NCI-H226 (cell line): ENCODE measurements around the gene CALML6.

Experiments used
- DNase-seq: peaks from one replicate; pipeline ENCODE4 v3.0.0-alpha.2; 2015

CALML6 gene

GRCh38 chr1:1914101-1914970, 724 bp upstream of the CALML6 start:
- no peak for DNase-seq

DNA sequence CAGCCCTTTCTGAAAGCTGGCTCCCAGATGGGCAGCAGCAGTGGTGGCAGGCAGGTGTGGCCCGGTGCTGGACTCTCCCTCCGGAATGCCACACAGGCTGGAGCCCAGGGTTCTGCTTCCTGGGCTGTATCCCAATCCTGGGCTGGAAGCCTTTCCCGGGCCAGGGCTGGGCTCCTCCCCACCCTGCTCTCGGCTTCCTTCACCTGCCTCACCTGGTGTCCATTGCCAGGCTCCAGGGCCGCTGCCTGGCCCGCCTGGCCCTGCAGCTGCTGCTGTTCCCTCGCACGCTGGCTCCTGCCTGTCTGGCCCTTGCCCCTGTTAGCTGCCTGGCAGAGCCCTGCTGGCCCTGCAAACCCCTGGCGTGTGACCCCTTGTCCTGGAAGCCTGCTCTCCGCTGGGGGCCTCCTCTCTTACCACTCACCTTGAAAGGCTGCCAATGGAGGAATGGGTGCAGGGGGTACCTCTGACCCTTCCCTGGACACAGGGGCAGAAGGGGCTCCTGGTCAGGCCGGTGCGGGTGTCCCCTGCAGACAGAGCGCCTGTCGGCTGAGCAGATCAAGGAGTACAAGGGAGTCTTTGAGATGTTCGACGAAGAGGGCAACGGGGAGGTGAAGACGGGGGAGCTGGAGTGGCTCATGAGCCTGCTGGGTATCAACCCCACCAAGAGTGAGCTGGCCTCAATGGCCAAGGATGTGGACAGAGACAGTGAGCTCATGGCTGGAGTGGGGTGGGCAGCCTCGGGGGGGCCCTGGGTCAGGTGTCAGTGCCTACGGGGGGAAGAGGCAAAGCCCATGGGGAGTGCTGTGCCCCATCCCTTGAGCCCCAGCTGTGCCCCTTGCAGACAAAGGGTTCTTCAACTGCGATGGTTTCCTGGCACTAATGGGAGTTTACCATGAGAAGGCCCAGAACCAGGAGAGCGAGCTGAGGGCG, 1.1 kb downstream of the CALML6 start:
- no peak for DNase-seq

DNA sequence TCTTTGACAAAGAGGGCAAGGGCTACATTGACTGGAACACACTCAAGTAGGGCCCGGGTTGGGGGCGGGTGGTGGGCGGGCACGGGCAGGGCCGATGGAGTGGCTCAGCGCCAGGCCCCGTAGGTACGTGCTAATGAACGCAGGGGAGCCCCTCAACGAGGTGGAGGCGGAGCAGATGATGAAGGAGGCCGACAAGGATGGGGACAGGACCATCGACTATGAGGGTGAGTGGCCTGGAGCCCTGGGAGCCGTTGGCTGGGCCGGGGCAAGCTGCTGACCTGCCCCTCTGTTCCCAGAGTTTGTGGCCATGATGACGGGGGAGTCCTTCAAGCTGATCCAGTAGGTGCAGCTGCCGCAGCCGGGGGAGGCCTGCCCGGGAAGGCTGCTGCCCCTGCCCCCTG, 1.8 kb downstream of the CALML6 start:
- no peak for DNase-seq

DNA sequence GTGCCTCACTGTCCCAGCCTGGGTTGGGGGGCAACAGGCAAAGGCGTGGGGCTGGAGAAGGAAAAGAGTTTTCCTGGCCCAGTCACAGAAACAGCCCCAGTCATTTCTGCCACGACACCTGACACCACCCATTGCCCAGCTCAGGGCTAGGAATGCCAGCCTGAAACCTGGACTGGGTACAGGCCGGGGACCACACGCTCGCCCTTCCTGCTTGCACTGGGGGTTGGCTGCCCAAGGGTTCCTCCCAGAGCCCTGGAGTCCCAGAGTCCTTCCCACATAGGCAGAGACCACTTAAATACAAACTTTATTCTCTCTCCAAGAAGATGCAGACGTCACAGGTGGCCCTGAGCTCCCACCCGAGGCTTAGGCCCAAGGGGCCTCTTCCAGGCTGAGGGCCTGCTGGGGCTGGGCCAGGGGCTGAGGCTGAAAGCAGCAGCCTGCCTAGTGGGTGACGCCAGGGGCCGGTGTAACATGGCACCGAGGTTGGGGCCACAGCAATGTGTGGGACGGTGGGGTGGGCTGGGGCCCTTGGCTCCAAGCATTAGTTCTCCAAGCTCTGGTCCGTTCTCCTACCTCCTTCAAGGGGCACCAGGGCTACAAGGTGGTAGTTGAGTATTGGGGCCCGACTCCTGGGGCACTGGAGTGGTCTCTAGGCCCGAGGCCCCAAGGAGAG, 2.4 kb downstream of the CALML6 start:
- no peak for DNase-seq

GRCh38 chr1:1917995-1918900, 3.2 kb downstream of the CALML6 start:
- no peak for DNase-seq

DNA sequence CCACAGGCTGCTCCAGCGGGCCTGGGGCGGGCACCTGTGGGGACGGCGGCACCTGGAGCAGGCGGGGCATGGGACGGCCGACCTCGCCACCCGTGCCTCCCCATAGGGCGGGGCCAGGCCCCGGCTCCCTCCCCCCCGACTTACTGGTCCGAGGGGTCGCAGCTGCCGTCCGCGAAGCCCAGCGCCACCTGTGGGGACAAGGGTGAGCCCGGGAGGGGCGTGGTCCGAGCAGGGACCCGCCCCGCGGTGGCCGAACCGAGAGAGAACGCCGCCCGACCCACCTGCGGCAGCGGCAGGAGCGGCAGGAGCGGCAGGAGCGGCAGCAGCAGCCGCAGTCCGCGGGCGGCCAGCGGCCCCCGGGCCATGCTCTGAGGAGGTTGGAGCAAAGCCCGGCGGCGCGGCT, 3.8 kb downstream of the CALML6 start, which contains the start of gene TMEM52:
TMEM52 (minus strand) TSS at position 379 of the 403 bp plus-strand sequence; CDS start at position 365, 14 bp downstream.
- DNase-seq = no peak

DNA sequence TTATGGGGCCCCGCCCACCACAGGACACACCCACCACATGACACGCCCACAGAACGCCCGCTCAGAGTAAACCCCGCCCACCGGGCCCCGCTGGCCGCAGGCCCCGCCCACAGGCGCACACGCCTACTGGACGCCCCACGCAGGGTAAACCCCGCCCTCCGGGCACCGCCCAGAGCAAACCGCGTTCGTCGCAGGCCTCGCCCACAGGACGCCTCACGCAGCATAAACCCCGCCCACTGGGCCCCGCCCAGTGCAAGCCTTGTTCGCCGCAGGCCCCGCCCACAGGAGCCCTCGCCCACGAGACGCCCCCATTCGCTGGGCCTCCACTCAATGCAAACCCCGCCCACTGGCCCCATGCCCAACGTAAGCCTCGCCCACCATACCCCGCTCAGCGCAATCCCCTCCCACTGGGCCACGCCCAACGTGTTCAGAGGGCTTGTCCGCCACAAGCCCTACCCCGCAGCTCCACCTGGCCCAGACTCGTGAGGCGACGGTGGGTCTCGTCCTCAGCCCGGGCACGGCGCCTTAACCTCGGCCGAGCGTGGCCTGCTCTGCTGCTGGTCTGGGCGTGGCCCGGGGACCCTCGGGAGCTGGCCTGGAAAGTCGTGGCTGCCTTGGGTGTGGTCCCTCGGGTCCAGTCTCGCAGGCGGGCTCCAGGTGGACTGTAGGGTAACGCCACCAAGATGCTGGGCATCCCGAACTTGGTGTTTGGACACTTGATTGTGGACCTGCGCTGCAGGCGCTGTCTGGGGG, 4.4 kb downstream of the CALML6 start:
- DNase-seq = peak; percentile 89

DNA sequence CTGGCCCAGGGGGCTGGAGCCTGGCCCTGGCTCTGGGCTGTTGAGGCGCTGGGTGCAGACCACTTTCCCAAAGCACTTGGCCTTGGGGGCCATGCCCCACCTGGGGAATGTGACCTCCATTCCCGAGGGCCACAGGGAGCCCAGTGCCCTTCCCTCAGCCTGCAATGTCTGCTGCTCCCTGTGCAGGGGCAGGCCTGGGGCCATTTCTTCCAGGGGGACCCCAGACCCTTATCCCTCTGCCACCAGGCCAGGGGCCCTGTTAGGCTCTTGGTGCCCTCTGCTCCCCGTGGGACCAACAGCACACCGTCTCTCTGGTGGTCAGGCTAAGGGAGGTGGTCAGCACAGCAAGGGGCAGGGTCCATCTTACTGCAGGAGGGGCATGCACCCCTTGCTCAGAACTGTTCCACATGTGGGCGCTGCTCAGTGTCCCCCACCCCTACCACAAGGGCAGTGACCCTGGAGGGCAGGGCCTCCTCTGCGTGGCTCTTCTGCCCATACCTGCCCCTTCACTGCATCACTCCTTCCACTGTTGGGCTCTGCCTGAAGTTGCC, 5.1 kb downstream of the CALML6 start:
- DNase-seq = no peak

GRCh38 chr1:1920608-1921458, 5.8 kb downstream of the CALML6 start:
- DNase-seq = no peak

DNA sequence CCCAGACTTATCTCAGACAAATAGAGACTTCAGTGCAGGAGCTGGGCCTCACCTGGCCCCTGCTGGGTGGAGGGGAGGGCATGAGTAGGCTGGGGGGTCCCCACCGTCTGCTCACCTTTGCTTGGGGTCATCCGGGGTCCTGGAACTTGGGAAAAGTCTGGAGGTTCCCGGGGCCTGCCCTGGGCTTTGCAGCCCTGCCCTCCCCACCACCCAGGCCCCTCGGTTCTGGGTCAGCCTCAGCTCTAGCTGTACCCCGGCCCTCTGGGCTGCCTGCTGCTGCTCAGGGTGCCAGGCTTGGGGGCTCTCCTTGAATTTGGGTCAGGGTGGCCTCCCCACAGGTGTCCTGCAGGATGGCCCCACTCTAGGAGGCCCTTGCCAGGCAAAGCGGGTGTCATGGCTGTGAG, 6.4 kb downstream of the CALML6 start:
- no peak for DNase-seq

GRCh38 chr1:1921901-1922701, 7.0 kb downstream of the CALML6 start:
- no peak for DNase-seq

GRCh38 chr1:1922702-1922955, 7.6 kb downstream of the CALML6 start:
- no peak for DNase-seq

DNA sequence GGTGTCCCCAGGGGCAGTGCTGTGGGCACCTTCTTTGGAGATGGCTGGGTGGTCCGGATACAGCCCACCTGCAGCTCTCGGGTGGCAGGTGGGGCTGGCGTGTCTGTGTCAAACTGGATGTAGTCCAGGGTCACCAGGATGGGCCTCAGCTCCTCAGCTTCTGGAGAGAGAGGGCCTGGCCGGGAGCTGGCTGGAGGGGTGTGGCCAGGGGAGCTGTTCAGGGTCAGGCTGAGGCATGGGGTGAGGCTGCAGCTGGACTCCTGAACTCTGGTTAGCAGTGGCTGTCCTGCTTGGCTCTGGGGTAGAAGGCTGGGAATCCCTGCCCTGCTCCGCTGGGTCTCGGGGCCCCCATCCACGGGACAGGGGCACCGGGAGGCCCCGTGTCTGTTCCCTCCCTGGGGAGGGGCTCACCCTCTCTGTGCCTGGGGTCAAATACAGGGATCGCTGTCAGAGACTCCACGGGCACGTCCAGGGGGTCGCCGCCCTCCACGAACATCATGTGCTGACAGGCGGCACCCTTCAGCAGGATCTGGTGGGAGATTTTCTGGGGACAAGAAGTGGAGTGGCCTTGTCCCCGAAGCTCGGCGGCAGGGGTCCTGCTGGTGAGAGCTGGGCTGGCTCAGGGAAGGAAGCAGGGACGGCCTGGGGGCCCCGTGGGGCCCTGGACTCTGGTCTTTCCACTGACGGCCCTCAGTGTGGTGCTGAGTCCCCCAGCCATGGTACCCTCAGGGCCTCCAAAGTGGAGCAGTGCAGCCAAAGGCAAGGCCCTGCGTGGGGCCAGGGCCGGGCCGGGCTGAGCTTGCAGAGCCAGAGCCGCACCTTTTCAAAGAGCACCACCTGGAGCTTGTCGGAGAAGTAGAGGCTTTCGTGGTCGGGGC, 8.1 kb downstream of the CALML6 start:
- no peak for DNase-seq

GRCh38 chr1:1924386-1924785, 9.3 kb downstream of the CALML6 start:
- DNase-seq = no peak

DNA sequence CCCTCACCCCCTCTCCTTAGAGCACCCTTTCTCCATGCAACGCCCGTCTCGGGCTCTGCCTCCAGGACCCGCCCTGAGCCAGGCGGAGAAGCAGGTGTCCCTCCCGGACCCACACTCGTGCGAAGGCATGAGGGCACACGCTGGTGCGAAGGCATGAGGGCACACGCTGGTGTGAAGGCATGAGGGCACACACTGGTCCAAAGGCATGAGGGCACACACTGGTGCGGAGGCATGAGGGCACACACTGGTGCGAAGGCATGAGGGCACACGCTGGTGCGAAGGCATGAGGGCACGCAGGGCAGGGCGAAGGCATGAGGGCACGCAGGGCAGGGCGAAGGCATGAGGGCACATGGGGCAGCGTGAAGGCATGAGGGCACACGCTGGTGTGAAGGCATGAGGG, 9.8 kb downstream of the CALML6 start:
- no peak for DNase-seq

DNA sequence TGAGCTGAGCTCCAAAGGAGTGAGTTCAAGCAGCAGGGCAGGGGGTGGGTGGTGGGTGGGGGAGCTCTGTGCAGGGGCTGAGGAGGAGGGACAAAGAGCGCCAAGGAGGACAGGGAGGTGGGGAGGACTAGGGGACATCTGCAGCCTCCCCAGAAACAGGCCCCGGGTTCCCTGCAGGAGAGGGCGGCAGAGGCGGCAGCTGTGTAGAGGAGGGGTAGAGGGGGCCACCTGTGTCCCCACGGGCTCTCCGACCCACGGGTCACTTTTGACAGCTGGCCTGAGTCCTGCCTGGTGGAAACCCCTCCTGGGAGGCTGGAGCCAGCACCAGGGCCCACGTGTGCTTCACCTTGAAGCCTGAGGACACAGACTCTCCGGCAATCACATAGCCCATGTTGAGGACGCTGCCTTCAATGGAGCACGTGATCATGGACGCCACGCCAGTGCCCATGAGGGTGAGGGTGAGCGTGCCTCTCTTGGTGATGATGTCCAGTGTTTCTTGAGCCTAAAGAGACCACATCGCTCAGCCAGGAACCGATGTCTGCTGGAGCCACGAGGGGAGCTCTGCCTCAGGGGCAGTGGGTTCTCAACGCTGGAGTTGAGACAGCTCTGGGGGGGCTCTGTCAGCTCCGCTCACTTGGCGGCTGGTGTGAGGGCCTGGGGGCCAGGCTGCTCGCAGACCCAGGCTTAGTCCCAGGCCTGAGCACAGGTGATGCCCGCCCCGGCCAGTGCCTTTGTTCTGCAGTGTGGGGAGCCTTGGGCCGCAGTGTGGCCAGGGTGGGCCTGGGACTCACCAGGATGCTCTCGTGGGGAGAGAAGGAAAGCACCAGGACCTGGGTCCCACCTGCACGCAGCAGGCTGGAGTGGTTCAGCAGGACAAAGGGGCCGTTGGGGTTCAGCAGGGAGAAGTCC, 10.6 kb downstream of the CALML6 start:
- DNase-seq = no peak

- no peak for DNase-seq
Observed at GRCh38 chr1:1926346-1926811, 11.3 kb downstream of the CALML6 start.
